GM18517 (cell line): Measurements from ENCODE around the gene FN3K.

Source experiments
- ATAC-seq: cut with Tn5 transposase; IDR thresholded peaks from one replicate; pipeline ENCODE4 v1.9.1; 2021; ENCODE audit warnings: mild to moderate bottlenecking, moderate library complexity; ENCODE audit not compliant: unreplicated experiment

FN3K gene

GRCh38 chr17:82793974-82794630 is 58.7 kb downstream of the FN3K start:
- no peak for ATAC-seq

GRCh38 chr17:82794781-82795482 is 59.5 kb downstream of the FN3K start:
- no peak for ATAC-seq

- no peak for ATAC-seq
These were observed 60.2 kb downstream of the FN3K start for GRCh38 chr17:82795615-82796014.

GRCh38 chr17:82797061-82797460 is 61.6 kb downstream of the FN3K start:
- no peak for ATAC-seq

- ATAC-seq: no peak
These were observed 63.3 kb downstream of the FN3K start for GRCh38 chr17:82798752-82799151.

- no peak for ATAC-seq
These were observed 64.2 kb downstream of the FN3K start for GRCh38 chr17:82799591-82799990.
